Measurements from ENCODE around the gene CYP2W1. TPM values are rescaled to one million over a fixed set of nuclear protein-coding genes. Genes with fewer than 3 reads are reported as not detected.

Gene CYP2W1
- total RNA-seq, 1 donor from 2014 or later: not detected

- no peak for TF ChIP-seq CTCF (conservative IDR thresholded peaks at IDR 0.05; ENCODE audit: low read depth, low read length)
- DNase-seq (ENCODE audit: low read depth): no peak
- peak overlapping the region; percentile 73 for H3K4me3 ChIP-seq (ENCODE audit: low read depth, low read length)
Measured at GRCh38 chr7:1026721-1027161, 43.8 kb downstream of the CYP2W1 start.

DNA sequence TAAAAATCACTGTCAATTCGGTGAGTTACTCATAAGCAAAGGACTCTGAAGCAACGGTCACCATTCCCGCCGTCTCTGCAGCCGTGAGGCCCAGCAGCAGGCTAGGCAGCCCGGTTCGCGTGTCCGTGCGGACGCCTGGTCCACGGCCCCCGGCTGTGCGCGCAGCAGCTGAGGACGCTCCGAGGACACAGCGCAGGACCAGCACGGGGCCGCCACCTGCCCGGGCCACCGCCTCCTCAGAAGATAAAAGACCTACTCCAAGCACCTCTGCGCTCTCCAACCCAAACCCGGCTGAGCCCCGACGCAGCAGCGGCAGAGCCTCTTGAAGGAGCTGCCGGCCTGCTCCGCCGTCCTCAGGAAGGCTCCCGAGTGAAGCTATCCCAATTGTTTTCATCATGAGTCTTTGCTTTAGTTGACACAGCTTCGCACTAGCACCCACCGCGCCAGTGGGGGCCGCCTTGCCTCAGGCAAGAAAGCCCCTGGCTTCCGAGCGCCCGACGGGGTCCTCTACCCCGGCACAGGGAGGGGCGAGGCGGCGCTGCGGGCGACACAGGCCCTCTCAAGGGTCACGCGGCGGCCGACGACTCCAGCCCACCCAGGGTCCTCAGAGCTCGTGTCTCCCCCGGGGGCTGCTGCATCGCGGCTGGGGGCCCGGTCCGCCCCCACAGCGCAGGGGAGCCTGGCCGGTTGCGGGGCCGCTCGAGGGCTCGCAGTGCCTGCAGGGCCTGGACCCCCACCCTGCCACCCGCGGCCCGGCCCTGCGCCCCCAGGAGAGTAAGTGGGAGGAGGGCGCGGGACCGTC lies 44.5 kb downstream of the CYP2W1 start:
- DNase-seq (ENCODE audit: low read depth): no peak
- peak overlapping the region; percentile 73 for H3K4me3 ChIP-seq (ENCODE audit: low read depth, low read length)
- TF ChIP-seq CTCF (conservative IDR thresholded peaks at IDR 0.05; ENCODE audit: low read depth, low read length): no peak

GRCh38 chr7:1028044-1028770 lies 45.2 kb downstream of the CYP2W1 start:
- no peak for DNase-seq (ENCODE audit: low read depth)
- peak overlapping the region; percentile 73 for H3K4me3 ChIP-seq (ENCODE audit: low read depth, low read length)
- no peak for TF ChIP-seq CTCF (conservative IDR thresholded peaks at IDR 0.05; ENCODE audit: low read depth, low read length)

DNA sequence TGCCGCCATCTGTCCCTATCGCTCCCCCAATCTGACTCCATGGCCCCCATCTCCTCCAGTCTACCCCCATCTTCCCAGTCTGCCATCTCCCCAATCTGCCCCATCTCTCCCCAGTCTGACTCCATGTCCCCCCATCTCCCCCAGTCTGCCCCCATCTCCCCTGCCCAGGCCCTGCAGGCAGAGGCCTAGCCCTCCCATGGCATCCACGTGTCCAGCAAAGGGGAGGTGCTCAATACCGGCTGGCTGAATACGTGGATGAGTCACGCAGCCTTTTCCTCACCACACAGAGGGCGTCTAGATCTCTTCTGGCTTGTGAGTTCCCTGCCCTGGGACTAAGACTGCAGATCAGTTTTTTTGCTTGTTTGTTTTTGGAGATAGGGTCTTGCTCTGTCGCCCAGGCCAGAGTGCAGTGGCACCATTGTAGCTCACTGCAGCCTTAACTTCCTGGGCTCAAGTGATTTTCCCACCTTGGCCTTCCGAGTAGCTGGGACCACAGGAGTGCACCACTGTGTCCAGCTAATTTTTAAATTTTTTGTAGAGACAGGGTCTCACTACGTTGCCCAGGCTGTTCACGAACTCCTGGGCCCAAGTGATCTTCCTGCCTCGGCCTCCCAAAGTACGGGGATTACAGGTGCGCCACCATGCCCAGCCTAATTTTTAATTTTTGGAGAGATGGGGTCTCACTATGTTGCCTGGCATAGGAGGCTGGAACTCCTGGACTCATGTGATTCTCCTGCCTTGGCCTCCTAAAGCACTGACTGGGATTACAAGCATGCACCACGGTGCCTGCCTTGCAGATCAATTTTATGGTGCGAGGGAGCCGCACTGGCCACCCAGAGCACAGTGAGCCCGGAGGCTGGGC lies 46.0 kb downstream of the CYP2W1 start:
- no peak for TF ChIP-seq CTCF (conservative IDR thresholded peaks at IDR 0.05; ENCODE audit: low read depth, low read length)
- DNase-seq (ENCODE audit: low read depth): peak; percentile 62
- peak overlapping the region; percentile 73 for H3K4me3 ChIP-seq (ENCODE audit: low read depth, low read length)

- no peak for DNase-seq (ENCODE audit: low read depth)
- no peak for TF ChIP-seq CTCF (conservative IDR thresholded peaks at IDR 0.05; ENCODE audit: low read depth, low read length)
- no peak overlapping the region for H3K4me3 ChIP-seq (ENCODE audit: low read depth, low read length)
Measured at GRCh38 chr7:1029637-1030443, 46.9 kb downstream of the CYP2W1 start.

DNA sequence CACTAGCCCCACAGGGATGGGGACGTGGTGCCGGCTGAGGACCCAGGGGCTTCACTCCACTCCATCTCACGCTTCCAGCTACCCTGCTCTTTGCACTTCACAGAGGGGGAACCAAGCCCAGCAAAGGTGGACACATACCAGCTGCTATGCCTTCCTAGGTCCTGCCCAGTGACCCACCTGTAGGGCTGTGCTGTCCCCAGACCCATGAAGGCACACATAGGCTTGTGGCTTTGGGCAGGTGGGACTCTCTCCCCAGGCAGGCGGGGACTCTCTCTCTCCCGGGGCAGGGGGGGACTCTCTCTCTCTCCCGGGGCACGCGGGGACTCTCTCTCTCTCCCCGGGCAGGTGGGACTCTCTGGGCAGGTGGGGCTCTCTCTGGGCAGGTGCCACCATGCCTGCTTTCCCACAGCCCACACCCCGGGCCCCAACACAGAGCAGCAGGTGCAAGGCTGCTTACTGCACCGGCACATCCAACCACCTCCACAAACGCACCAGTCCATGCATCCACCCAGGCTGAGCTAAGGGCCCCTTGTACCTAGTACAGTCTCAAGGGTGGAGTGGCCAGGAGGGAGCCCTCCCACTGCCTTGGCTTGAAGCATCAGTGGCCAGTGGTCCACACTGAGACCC lies 47.6 kb downstream of the CYP2W1 start:
- DNase-seq (ENCODE audit: low read depth): no peak
- H3K4me3 ChIP-seq (ENCODE audit: low read depth, low read length): no peak overlapping the region
- TF ChIP-seq CTCF (conservative IDR thresholded peaks at IDR 0.05; ENCODE audit: low read depth, low read length): no peak

All from epithelial cell of proximal tubule (primary cell).